GOT3 (cell line): ENCODE results near the gene SNX30.

Source experiments
- DNase-seq: peaks from one replicate; lab custom pipeline; 2025; ENCODE audit warnings: mixed read lengths; lab: John Stamatoyannopoulos, UW

Gene SNX30

DNA sequence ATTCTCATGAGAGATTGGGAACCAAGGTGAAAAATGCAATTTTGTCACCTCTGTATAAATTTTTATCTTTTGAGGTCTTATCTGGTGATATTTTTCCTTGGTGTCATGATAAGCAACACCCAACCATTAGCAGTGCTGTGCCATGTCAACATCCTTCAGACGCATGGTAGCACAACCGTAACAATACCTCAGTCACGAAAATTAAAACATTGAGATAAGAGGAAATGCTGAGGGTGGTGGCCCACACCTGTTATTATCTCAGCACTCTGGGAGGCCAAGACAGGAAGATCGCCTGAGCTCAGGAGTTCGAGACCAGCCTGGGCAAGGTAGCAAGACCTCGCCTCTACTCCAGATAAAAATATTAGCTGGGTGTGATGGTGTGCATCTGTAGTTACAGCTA, 107.4 kb downstream of the SNX30 start:
- DNase-seq = no peak

DNA sequence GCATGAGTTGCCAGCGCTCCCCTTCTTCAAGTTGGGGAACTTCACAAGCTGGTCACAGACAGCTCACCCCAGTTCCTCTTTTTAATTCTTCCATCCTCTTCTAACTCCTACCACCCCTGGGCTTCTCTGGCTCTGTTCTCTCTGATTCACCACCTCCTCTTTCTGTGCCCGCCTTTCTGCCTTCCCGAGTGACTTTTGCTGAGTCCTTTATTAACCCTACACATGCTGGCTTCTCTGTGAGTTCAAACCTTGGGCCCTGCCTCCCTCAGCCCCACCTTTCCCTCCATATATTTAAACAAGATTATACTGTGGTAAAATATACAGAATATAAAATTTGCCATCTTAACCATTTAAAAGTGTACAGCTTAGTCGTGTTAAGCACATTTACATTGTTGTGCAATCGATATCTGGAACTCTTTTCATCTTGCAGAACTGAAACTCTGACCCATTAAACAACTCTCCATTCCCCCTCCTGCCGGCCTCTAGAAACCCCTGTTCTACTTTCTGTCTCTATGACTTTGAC, 108.1 kb downstream of the SNX30 start:
- no peak for DNase-seq

DNA sequence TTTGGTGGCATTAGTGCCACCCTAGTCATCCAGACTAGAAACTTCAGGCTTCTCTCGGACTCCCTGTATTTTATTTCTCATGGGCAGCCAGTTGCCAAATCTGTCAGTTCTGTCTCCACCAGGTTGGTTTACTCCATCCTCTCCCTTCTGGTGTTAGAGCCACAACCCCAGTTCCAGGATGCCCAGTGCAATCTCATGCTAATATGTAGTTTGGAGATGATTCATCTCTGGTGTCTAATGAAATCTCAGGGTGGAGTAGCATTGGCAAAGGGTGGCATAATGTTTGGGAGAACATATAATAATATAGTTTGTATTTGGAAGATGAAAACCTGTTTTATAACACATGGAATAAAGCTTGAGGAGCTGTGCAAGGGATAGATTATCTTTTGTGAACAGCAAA, 109.9 kb downstream of the SNX30 start:
- DNase-seq = no peak

DNA sequence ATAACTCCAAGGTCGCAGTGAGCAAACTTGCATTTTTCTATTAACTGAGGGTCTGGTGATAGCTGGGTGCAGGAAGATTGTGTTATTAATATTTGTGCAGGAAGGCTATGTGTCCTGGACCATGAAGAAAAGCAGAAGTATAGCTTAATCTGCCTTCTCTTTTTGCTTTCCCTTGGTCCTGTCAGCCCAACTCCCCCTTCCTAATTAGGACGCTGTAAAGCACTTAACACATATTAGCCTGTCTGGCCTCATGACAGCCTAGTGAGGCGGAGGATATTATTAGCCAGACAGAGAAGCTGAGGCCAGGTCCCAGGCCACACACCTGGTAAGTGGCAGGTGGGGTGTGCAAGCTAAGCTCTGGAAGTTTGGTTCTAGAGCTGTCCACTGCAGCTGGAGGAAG, 110.6 kb downstream of the SNX30 start:
- DNase-seq = no peak

DNA sequence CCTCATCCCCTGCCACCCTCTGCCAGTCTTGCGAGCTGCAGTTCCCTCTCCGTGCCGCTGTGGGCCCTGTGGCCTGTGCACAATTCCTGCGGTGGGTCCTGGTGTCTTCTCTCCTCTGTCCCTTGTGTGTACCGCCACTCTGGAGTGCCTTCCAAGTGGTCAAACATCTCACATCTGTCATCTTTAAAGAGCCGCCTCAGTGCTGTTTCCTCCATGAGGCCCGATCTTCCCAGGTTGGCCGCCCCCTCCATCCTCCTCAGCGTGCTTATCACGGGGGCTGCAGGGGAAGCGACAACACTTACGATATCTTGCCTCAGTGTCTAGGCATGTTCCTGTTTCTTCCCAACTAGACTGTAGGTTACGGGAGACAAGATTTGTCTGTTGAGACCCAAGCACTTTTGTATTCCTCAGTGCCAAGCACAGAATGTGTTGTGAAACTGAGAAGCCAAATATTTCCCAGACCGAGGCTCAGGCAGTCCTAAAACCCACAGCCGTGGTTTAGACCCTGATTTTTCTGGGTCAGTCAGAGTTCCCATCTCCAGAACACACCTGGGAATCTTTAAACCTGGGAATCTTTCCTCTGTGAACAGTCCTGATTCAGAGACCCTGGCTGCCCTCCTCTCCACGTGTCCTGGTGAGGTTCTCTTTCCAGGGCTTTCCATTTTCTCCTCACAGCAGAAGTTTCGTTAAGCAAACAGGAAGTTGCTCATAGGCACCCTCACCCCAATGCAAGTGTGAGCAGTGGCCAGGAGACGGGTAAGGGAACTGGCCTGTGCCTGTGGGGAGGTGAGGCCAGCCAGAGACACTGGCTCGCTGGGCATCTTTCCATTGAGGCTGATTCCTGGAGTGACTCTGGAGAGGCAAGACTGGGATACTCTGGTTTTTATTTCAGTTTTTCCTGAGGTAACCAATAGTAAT, 111.3 kb downstream of the SNX30 start:
- DNase-seq = no peak

DNA sequence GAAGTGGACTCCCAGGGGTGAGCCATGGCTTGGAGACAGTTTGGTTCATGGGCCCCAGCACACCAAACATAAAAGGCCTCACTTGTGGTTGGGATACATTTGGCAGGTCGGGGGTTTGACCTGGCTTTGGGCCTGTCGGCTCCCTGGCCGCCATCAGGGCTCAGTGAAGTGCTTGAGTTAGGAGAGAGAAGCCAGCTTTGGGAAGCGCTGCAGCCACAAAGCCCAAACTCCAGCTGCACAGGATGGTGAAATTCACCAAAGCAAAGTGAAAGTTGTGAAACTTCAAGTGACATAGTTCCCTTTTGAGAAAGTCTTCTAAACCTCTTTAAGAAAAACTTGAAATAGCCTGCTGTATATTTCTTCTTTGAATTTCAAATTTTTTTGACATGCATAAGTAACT, 112.7 kb downstream of the SNX30 start:
- DNase-seq = no peak

DNA sequence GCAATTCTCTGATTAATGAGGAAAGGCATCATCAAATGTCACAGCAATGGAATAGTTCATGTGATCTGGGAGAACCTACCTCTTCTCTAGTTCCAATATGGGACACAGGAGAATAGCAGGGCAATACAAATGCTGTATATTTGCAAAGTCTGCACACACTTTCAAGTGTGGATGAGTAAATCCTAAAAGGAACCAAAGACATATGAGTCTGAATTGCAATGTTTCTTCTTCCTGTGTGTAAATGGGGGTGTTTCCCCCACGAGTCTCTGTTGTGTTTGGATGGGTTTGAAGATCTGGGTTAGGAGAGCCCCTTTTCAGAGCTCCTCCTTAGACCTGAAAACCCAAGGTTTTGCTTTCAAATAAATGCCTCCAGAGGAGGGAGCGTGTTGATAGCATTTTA, 113.2 kb downstream of the SNX30 start:
- no peak for DNase-seq

DNA sequence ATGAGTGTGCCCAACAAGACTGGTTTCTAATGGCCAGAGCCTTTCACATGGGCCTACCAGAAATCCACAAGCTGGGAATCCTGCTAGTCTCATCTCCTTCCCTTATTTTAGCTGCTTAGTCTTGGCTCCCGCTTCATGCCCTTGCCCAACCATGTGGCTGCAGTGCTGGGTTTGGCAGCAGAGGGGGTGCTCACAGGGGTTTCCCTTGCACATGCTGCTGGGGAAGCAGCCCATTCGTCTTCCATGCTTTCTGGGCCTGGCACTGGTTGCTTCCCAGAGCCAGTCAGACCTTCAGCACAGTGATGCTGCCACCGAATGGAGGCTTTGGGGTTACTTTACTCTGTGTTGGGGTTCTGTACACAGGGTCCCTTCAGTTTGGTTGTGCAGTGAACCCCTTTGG, 113.8 kb downstream of the SNX30 start:
- DNase-seq = no peak

DNA sequence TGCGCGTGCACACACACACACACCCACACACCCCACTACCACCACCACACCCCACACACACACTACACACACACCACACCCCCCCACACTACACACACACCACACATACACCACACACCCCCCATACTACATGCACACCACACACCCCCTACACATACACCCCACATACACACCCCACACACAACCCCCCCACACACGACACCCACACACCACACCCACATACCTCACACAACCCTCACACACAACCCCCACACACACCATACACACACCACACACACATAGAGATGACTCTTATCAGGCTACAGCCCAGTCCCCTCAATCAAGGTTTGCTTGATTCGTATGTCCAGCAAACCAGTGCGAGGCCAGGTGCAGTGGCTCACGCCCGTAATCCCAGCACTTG, 114.4 kb downstream of the SNX30 start:
- DNase-seq = no peak

DNA sequence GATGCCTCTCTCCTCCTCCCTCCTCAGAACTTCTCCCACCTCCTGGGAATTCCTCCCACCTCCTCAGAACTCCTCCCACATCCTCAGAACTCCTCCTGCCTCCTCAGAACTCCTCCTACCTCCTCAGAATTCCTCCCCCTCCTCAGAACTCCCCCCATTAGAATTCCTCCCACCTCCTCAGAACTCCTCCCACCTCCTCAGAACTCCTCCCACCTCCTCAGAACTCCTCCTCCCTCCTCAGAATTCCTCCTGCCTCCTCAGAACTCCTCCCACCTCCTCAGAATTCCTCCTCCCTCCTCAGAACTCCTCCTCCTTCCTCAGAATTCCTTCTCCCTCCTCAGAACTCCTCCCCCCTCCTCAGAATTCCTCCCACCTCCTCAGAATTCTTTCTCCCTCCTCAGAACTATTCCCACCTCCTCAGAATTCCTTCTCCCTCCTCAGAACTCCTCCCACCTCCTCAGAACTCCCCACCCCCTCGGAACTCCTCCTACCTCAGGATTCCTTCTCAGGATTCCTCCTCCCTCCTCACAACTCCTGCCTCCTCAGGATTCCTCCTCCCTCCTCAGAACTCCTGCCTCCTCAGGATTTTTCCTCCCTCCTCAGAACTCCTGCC, 116.2 kb downstream of the SNX30 start:
- DNase-seq = no peak

DNA sequence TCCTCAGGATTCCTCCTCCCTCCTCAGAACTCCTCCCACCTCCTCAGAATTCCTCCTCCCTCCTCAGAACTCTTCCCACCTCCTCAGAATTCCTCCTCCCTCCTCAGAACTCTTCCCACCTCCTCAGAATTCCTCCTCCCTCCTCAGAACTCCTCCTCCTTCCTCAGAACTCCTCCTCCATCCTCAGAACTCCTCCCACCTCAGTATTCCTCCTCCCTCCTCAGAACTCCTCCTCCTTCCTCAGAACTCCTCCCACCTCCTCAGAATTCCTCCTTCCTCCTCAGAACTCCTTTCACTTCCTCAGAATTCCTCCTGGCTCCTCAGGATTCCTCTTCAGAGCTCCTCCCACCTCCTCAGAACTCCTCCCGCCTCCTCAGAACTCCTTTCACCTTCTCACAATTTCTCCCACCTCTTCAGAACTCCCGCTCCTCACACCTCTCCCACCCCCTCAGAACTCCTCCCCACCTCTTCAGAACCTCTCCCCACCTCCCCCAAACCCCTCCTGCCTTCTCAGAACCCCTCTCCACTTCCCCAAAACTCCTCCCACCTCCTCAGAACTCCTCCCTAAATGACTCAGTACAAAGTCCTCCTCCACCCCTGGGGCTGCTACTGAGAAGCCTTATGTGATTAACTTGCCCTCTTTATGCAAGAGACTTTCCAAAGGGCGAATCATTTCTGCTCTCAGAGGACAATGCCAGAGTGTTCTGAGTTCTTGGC, 116.9 kb downstream of the SNX30 start:
- DNase-seq = no peak

DNA sequence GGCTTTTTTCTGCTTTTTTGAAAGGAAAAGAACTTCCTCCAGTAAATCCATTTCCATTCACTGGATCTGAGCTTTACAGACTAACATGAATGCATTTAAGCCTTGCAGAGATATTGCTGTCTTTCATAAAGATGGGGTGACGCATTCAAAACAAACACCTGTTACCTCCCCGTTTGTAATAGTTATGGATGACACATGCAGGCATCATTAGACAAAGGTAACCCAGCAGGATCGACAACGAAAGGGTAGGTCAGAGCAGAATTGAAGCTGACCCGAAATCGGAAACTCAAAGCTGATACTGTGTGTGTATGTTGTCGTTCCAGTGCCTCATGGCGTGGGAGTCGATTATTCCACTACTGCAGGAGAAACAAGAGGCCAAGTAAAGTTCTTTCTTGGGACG, 117.9 kb downstream of the SNX30 start:
- DNase-seq = no peak

DNA sequence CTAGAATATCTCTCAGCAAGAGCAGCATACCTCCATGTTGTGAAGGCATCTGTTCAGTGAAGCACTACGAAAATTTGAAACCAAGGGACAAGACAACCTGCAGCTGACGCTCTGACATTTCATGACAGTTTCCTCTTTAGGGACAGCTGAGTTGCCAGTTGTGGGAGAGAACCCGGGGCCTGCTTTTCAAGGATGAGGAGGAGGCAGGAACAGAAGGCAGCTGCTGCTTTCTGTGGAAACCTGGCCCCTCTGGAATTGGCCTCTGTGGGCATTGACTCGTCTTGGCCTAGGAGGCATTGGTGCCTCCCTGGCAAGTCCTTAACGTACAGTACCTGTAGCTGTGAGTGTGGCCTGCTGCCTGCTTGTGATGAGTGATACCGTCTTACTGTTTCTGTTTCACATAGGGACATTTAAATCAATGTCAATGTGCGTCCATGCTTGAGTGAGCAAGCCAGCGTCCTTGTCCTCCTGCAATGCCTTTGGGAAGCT, 118.5 kb downstream of the SNX30 start:
- no peak for DNase-seq

DNA sequence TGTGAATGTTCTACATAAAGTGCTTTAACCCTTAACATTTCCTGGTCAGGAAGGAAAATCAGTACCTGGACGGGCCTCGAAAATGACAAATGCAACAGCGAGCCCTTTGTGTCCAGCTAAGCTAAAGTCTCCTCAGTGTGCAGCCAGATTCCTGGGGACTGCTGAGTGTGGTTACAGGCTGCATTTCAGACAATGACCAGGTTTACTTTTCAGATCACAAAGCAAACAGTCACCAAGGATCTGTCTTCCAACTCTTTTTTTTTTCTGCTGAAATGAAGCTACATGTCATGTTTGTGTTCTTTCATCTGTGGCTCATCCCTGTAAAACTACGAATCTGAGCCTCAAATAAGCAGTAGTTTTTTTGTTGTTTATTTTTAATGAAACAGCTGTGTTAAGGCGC, 119.4 kb downstream of the SNX30 start:
- DNase-seq = no peak

DNA sequence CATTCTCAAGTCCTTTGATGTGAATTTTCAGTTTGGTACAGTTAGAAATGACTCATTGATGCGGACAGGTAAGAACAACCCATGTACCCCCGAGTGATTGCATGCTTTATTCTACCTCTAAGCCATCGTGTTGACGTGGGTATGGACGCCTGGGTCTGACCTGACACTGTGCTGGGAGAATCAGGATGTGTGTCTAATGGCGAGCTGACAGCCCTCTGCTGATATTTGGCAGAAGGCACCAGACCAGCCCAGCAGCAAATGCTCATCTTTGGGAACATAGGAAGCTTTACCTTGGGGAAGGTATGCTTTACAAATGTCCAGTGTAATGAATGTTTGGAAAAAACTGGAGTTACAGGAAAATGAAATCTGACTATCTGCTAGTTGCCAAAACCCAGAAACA, 120.0 kb downstream of the SNX30 start:
- no peak for DNase-seq

DNA sequence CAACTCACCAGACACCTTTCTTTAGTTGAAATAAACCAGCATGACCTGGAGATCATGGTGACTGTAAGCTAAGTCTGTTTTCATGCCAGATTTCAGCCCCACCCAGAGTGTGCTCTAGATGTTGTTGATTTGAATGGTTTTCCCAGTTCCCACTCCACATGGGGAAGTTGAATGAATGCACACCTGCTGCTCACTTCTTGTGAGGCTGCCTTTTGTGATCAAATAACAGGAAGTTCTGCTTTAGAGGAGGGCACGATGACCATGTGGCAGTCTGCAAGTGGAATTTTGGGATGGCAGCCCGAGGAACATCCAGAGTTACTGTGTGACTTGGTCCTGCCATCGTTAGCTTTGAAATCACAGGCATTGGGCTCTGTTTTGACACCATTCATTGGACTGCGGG, 121.5 kb downstream of the SNX30 start:
- no peak for DNase-seq

DNA sequence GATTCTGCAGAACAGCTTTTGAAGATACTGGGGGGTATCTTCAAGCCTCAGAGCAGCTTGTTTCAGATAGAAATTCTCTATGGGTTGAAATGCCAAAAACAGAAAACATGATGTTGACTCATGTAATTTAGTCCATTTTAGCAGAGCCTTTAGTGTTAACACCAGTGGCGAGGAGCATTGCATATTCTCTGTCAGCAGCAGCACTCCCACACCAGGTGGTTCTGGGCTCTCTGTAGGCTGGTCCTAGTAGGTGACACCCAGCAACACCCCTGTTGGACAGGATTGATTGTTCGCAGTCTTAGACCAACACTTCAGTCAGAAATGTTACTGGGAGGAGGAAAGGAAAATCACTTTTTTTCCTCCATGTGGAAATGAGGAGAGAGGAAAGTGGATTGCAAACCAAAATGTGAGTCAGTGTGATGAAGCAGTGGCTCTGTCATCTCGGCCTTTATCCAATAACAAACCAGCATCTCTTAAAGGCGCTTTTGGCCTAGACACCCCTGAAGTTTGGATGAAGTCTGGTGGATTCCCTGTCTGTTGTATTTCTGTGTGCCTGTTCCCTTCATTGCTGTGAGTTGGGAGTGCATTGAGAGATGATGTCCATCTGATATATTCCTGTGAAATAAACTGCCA, 123.3 kb downstream of the SNX30 start:
- DNase-seq = no peak

DNA sequence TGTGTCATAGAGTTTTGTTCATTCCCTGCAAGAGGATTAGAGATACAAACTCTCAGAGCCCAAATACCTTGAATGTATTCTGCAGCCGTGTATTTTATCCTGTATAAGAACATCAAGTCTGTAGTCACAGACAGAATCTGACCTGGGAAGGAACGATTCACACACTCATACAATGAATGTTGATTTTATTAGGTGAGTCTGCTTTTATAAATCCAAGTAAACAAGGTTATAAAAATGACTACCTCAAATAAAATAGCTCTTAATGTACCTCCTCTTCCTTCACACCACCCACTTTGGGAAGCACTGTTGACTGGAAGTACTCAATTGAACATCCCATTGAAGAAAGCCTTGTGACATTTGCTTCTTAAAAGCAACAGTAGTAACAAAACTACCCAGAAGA, 128.2 kb downstream of the SNX30 start:
- DNase-seq = no peak

DNA sequence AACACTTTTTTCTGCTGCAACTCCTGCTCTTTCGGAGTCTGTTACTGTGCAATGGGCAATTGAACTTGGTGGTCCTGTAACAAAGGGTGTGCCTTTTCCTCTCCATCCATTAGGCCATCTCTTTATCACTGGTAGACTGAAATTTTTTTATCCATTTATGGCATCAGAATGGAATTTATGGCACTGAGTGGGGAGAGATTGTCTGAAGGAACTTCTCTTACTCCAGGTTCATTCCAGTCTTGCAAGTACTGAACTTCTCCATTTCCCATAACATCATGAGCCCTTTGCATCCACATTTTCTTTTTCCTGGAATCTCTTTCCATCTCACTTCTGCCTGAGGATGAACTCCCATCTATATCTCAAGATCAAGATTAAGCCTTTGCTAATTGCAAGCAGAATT, 130.1 kb downstream of the SNX30 start:
- DNase-seq = no peak

DNA sequence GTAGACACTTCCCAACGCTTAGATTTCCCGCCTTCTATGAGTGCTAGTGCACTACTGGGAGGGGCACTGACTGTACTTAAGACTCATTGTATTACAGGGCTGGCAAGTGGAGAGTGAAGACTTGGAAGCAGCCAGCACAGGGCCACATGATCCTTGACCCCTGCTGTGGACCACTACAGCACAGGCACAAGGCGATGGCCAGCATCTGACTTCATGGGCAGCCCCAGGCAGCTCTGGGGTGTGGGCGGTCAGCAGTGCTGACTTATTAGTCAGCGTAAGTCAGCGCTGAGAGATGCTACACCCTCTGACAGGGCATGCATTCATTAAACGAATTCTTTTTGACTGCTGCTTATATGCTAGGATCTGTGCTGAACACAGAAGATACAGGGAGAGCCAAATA, 130.8 kb downstream of the SNX30 start:
- DNase-seq = no peak

DNA sequence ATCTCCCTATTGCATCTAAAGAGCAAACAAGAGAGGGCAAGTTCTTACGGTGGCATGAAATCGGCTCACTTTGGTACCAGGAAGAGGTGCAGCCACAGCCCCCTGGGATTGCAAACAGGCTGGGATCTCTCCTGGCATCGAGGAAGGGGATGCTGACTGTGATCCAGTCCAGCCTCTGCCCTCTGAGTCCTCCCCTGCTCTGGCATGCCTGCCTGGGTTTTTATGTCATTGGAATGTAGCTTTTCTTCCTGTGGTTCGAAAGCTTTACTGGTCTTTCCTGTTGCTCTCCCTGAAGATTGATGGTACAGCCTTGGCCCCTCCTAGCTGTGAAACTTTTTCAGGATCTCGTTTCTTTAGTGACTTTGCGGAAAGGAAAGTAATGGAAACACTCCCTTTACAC, 133.5 kb downstream of the SNX30 start:
- no peak for DNase-seq

DNA sequence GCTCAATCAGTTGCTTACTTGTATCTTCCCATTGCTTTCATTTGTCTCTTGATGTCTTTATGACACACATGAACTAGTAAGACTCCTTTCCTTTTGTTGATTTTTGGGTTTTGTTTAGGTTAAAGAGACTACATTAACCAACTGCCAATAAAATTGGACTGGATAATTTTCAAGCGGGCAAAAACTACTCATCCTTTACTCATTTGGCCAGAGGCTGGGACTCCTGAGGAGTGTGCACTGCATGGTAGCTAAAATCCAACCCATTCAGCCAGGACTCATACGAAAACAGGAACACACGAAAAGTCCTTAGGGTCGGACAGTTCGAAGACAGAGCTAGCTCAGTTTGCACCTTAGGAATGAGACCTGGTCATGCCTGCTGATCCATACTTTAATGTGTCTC, 134.2 kb downstream of the SNX30 start:
- no peak for DNase-seq
